ENCODE results near the gene LRATD1.
"Not testable (repeated sequence)": the region's sequence is repeated elsewhere in the genome, so short reads cannot be mapped to it uniquely, and the experiment has no call there.

Gene LRATD1

DNA sequence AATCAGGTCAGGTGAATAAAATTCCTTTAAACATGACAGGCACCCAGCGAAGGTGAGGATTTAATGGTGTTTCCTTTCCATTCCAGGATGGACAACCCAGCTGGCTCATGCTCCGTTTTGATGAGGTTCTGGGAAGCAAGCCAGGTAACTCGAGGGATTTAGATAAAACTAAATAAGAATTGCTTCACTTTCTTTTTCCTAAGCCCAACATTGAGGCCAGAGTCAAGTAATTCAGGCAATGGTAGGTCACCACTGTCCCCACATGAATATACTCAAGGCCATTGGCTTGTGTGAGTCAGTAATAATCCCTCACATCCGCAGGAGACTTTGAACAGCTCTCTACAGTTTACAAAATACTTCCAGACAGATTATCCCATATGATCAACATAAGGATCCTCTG, 16.2 kb upstream of the LRATD1 start:
- Histone ChIP-seq H3K4me1 (ENCODE audit: control insufficient read depth in 1 of 2, insufficient read depth in 2 of 2, low read length in 2 of 2) (no peaks in the 10 kb centered on the region), H3K4me3 (ENCODE audit: low read depth in 1 of 2, low read length in 2 of 2) (no peak overlapping the region), H3K27me3 (ENCODE audit: low read depth, low read length) (no peaks in the 10 kb centered on the region), H3K27ac (ENCODE audit: low read length) (no peak overlapping the region), H3K36me3 (ENCODE audit: control insufficient read depth in 1 of 2, insufficient read depth in 2 of 2, low read length in 2 of 2) (no peaks in the 10 kb centered on the region), H3K9me3 (ENCODE audit: control insufficient read depth in 1 of 2, low read length in 2 of 2) (no peaks in the 10 kb centered on the region)

DNA sequence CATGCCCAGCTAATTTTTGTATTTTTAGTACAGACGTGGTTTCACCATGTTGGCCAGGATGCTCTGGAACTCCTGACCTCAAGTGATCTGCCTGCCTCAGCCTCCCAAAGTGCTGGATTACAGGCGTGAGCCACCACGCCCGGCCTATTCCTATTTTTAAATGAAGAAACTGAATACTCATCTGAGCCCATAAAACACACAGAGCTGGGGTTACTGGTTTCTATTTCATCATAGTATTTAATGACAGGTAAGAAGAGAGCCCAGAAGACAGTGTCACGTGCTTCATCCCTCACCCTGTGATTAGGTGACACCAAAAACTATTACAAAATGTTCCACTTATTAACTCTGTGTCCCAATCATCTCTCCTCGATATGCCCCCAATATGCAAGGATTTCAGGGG, 15.6 kb upstream of the LRATD1 start:
- Histone ChIP-seq H3K4me3 (ENCODE audit: low read depth in 1 of 2, low read length in 2 of 2) (no peak overlapping the region), H3K9me3 (ENCODE audit: control insufficient read depth in 1 of 2, low read length in 2 of 2) (no peaks in the 10 kb centered on the region), H3K36me3 (ENCODE audit: control insufficient read depth in 1 of 2, insufficient read depth in 2 of 2, low read length in 2 of 2) (no peaks in the 10 kb centered on the region), H3K27me3 (ENCODE audit: low read depth, low read length) (no peaks in the 10 kb centered on the region), H3K27ac (ENCODE audit: low read length) (no peak overlapping the region), H3K4me1 (ENCODE audit: control insufficient read depth in 1 of 2, insufficient read depth in 2 of 2, low read length in 2 of 2) (no peaks in the 10 kb centered on the region)

DNA sequence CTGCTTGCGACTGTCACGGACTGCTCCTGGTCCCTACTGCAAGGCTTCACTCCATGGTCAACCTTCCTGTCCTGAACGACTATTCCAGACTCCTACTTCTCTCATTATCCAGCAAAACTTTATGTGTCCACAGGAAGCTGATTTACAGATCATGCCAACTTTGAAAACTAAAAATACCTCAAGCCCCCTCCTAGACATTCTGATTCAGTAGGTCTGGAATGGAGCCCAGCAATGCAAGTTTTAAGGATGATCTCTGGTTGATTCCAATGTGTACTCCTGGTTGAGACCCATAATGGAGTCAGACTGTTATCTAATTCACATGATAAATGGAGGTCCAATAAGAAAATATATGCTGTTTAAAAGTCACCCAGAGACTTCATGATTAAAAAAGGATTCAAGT, 13.1 kb upstream of the LRATD1 start:
- H3K27me3 ChIP-seq (ENCODE audit: low read depth, low read length) = no peaks in the 10 kb centered on the region
- H3K9me3 ChIP-seq (ENCODE audit: control insufficient read depth in 1 of 2, low read length in 2 of 2) = no peaks in the 10 kb centered on the region
- H3K4me3 ChIP-seq (ENCODE audit: low read depth in 1 of 2, low read length in 2 of 2) = no peak overlapping the region
- H3K4me1 ChIP-seq (ENCODE audit: control insufficient read depth in 1 of 2, insufficient read depth in 2 of 2, low read length in 2 of 2) = no peaks in the 10 kb centered on the region
- H3K27ac ChIP-seq (ENCODE audit: low read length) = no peak overlapping the region
- no peaks in the 10 kb centered on the region for H3K36me3 ChIP-seq (ENCODE audit: control insufficient read depth in 1 of 2, insufficient read depth in 2 of 2, low read length in 2 of 2)

DNA sequence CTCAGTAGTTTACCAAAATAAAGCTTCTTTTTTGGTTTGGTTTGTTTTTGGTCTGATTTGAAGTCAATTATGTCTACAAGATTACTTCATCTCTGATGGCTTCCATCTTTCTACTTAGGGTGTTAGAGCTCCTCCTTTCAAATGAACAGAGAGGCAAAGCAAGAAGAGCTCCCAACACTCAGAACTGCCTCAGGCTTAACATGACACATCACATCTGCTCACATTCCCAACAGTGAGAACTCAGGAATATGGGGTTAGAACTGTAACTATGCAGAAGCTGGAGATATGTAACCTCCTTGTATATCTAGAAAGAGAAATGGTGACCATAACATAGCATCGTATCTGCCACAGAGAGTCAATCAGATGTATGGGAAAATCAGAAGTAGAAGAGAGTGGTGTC, 11.4 kb upstream of the LRATD1 start:
- no peaks in the 10 kb centered on the region for H3K36me3 ChIP-seq (ENCODE audit: control insufficient read depth in 1 of 2, insufficient read depth in 2 of 2, low read length in 2 of 2)
- H3K27ac ChIP-seq (ENCODE audit: low read length) = no peak overlapping the region
- no peak overlapping the region for H3K4me3 ChIP-seq (ENCODE audit: low read depth in 1 of 2, low read length in 2 of 2)

DNA sequence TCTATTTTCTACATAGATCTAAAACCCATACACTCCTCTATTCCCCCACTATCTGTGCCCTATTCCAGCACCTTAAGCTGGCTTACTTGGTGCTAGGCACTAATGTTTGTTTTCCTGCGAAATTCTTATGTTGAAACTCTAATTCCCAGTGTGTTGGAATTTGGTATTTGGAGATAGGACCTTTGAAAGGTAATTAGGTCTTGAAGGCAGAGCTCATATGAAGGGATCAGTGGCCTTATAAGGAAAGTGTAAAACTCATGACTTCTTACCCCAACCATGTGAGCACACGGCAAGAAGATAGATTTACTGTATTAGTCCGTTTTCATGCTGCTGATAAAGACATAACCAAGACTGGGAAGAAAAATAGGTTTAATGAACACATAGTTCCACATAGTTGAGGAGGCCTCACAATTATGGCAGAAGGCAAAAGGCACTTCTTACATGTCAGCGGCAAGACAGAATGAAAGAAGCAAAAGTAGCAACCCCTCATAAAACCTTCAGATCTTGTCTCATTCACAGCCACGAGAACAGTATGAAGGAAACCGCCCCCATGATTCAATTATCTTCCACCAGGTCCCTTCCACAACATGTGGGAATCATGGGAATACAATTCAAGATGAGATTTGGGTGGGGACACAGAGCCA, 10.5 kb upstream of the LRATD1 start:
- H3K36me3 ChIP-seq (ENCODE audit: control insufficient read depth in 1 of 2, insufficient read depth in 2 of 2, low read length in 2 of 2) = no peaks in the 10 kb centered on the region
- H3K4me3 ChIP-seq (ENCODE audit: low read depth in 1 of 2, low read length in 2 of 2) = no peak overlapping the region
- no peaks in the 10 kb centered on the region for H3K4me1 ChIP-seq (ENCODE audit: control insufficient read depth in 1 of 2, insufficient read depth in 2 of 2, low read length in 2 of 2)
- H3K9me3 ChIP-seq (ENCODE audit: control insufficient read depth in 1 of 2, low read length in 2 of 2) = no peaks in the 10 kb centered on the region
- H3K27ac ChIP-seq (ENCODE audit: low read length) = no peak overlapping the region
- no peaks in the 10 kb centered on the region for H3K27me3 ChIP-seq (ENCODE audit: low read depth, low read length)

More for the DNA sequence above, 11.4 kb upstream of the LRATD1 start:
- Histone ChIP-seq H3K27me3 (ENCODE audit: low read depth, low read length) (no peaks in the 10 kb centered on the region), H3K9me3 (ENCODE audit: control insufficient read depth in 1 of 2, low read length in 2 of 2) (no peaks in the 10 kb centered on the region), H3K4me1 (ENCODE audit: control insufficient read depth in 1 of 2, insufficient read depth in 2 of 2, low read length in 2 of 2) (no peaks in the 10 kb centered on the region)

DNA sequence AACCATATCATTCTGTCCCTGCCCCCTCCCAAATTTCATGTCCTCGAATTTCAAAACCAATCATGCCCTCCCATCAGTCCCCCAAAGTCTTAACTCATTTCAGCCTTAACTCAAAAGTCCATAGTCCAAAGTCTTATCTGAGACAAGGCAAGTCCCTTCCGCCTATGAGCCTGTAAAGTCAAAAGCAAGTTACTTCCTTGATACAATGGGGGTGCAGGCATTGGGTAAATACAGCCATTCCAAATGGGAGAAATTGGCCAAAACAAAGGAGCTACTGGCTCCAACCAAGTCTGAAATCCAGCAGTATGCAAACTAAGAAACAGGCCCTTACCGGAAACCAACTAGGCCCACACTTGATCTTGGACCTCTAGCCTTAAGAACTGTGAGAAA, 10.0 kb upstream of the LRATD1 start:
- H3K27me3 ChIP-seq (ENCODE audit: low read depth, low read length); H3K27ac ChIP-seq (ENCODE audit: low read length); H3K36me3 ChIP-seq (ENCODE audit: control insufficient read depth in 1 of 2, insufficient read depth in 2 of 2, low read length in 2 of 2); H3K4me1 ChIP-seq (ENCODE audit: control insufficient read depth in 1 of 2, insufficient read depth in 2 of 2, low read length in 2 of 2); H3K4me3 ChIP-seq (ENCODE audit: low read depth in 1 of 2, low read length in 2 of 2); H3K9me3 ChIP-seq (ENCODE audit: control insufficient read depth in 1 of 2, low read length in 2 of 2): not testable (repeated sequence)

DNA sequence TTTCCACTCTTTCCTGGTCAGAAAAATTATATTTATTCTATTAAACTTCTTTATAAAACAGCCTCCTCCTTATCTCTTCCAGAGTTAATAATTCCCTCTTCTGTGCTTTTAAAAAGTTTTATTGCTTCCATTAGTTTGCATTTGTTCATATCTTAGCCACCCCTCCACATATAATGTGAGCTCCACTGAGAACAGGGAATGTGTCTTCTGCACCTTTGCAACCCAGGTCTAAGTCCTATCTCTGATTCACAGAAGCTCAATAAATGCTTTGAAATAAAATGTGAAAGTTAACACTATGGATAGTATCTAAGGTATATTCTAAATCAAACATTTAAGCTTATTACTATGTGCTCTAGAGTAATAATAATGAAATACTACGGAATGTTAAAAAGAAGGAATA, 9.3 kb upstream of the LRATD1 start:
- no peak overlapping the region for H3K4me3 ChIP-seq (ENCODE audit: low read depth in 1 of 2, low read length in 2 of 2)
- H3K27ac ChIP-seq (ENCODE audit: low read length) = no peak overlapping the region
- H3K4me1 ChIP-seq (ENCODE audit: control insufficient read depth in 1 of 2, insufficient read depth in 2 of 2, low read length in 2 of 2) = no peaks in the 10 kb centered on the region
- no peaks in the 10 kb centered on the region for H3K27me3 ChIP-seq (ENCODE audit: low read depth, low read length)
- H3K36me3 ChIP-seq (ENCODE audit: control insufficient read depth in 1 of 2, insufficient read depth in 2 of 2, low read length in 2 of 2) = no peaks in the 10 kb centered on the region
- H3K9me3 ChIP-seq (ENCODE audit: control insufficient read depth in 1 of 2, low read length in 2 of 2) = no peaks in the 10 kb centered on the region

DNA sequence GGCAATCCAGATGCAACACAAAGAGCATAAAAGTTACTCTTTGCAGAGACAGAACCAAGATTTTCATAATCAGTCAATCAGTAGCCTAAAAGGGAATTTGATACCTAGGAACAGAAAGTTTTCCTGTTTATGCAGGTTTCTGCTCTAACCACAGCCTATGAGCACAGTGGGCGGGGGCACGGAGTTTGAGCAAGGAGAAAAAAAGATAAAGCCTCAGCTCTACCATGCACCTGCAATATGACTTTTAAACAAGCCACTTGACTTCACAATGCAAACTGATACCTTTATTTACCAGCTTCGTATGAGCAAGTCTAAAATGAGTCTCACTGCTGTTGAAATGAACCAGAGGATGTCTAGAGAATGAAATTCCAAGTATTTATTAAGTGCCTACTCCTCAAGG, 5.6 kb upstream of the LRATD1 start:
- no peak overlapping the region for H3K27ac ChIP-seq (ENCODE audit: low read length)
- H3K4me3 ChIP-seq (ENCODE audit: low read depth in 1 of 2, low read length in 2 of 2) = no peak overlapping the region
- no peaks in the 10 kb centered on the region for H3K9me3 ChIP-seq (ENCODE audit: control insufficient read depth in 1 of 2, low read length in 2 of 2)
- peaks cover 0 to 2% of the 10 kb centered on the region in 2 donors for H3K4me1 ChIP-seq (ENCODE audit: control insufficient read depth in 1 of 2, insufficient read depth in 2 of 2, low read length in 2 of 2)
- no peaks in the 10 kb centered on the region for H3K36me3 ChIP-seq (ENCODE audit: control insufficient read depth in 1 of 2, insufficient read depth in 2 of 2, low read length in 2 of 2)
- no peaks in the 10 kb centered on the region for H3K27me3 ChIP-seq (ENCODE audit: low read depth, low read length)

DNA sequence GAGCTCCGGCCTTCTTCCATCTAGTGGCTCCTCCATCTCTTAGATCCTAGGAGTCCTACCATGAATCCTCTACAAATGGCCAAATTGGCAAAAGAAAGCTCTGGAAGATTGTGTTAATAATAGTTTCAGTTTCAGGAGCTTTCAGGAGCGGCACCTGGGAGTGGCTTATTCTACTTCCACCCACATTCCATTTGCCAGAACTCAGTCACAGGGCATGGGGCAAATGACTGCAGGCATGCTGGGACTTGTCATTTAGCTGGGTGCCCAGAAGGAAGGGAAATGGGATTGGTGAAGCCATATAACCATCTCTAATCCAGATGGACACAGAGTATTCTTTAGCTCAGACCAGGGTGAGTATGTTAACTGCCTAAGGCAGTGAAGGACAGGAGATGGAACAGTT, 3.6 kb upstream of the LRATD1 start:
- H3K4me3 ChIP-seq (ENCODE audit: low read depth in 1 of 2, low read length in 2 of 2) = no peak overlapping the region
- H3K9me3 ChIP-seq (ENCODE audit: control insufficient read depth in 1 of 2, low read length in 2 of 2) = no peaks in the 10 kb centered on the region
- H3K36me3 ChIP-seq (ENCODE audit: control insufficient read depth in 1 of 2, insufficient read depth in 2 of 2, low read length in 2 of 2) = no peaks in the 10 kb centered on the region
- peaks cover 12% of the 10 kb centered on the region for H3K27me3 ChIP-seq (ENCODE audit: low read depth, low read length)
- peaks cover 0 to 17% of the 10 kb centered on the region in 2 donors for H3K4me1 ChIP-seq (ENCODE audit: control insufficient read depth in 1 of 2, insufficient read depth in 2 of 2, low read length in 2 of 2)
- H3K27ac ChIP-seq (ENCODE audit: low read length) = no peak overlapping the region

DNA sequence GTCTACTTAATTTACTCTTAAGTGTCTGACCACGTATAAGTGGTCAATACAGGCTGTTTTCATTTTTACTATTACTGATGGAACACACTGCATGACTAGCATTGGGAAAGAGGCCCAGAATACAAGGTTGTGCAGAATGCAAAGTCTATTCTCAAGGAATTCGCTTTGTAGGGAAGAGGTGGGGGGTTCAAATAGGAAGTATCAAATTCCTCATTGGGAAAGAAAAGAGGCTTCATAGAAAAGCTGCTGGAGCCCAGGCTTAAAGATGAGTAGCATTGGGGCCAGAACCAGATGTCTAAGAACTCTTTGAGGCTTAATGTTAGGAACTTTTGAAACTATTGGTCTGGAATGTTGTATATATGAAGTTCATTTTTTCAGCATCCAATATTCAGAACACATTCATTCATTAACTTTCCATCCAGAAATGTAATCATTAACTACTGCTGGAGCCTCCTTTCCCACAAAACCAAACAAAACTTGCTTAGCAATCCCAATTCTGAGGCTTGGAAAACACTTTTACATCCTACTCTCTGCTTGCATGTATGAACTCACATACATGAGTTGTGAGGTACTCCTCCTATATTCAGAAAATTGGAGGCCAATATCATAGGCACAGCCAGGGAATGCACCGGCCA, 994 bp upstream of the LRATD1 start:
- H3K9me3 ChIP-seq (ENCODE audit: control insufficient read depth in 1 of 2, low read length in 2 of 2) = no peaks in the 10 kb centered on the region
- H3K4me3 ChIP-seq (ENCODE audit: low read depth in 1 of 2, low read length in 2 of 2) = peak overlapping the region in 1 of 2 donors; percentile 37
- peak overlapping the region; percentile 23 for H3K27ac ChIP-seq (ENCODE audit: low read length)
- no peaks in the 10 kb centered on the region for H3K36me3 ChIP-seq (ENCODE audit: control insufficient read depth in 1 of 2, insufficient read depth in 2 of 2, low read length in 2 of 2)
- H3K27me3 ChIP-seq (ENCODE audit: low read depth, low read length) = peaks cover 13% of the 10 kb centered on the region
- H3K4me1 ChIP-seq (ENCODE audit: control insufficient read depth in 1 of 2, insufficient read depth in 2 of 2, low read length in 2 of 2) = peaks cover 0 to 42% of the 10 kb centered on the region in 2 donors

DNA sequence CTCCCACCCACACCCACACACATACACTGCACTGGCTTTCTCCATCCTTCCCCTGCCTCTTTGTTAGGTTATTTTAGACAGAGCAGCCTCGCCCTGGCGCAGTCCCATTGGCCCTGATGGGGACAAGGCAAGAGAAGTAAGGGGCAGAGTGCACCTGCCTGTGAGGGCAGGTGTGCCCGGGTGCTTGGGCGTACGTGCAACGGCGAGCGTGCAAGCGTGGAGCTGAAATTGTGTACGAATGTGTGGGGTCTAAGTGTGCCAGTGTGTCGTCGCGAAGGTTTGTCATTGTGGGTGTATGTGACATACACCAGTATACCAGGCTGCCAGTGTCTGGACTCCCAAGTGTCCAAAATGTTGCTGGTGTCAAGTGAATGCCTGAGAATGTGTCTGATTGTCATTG, 544 bp downstream of the LRATD1 start:
- Histone ChIP-seq H3K9me3 (ENCODE audit: control insufficient read depth in 1 of 2, low read length in 2 of 2) (no peaks in the 10 kb centered on the region), H3K27ac (ENCODE audit: low read length) (peak overlapping the region; percentile 58), H3K36me3 (ENCODE audit: control insufficient read depth in 1 of 2, insufficient read depth in 2 of 2, low read length in 2 of 2) (no peaks in the 10 kb centered on the region), H3K27me3 (ENCODE audit: low read depth, low read length) (peaks cover 13% of the 10 kb centered on the region), H3K4me1 (ENCODE audit: control insufficient read depth in 1 of 2, insufficient read depth in 2 of 2, low read length in 2 of 2) (peaks cover 0 to 42% of the 10 kb centered on the region in 2 donors), H3K4me3 (ENCODE audit: low read depth in 1 of 2, low read length in 2 of 2) (peak overlapping the region; percentile 72 to 80)

Data from muscle layer of duodenum (tissue), 2 donors.